A549 treated with ZK216348 at 1 μM for 4 hours (cell line): ENCODE results near the gene TSPYL6. TPM values are rescaled to one million over a fixed set of nuclear protein-coding genes. Genes with fewer than 3 reads are reported as not detected.

Experiments
- total RNA-seq: library from RNA; stranded (reverse); fragments of 200-300 nt; extraction: Qiagen RNA extraction; gene quantifications from 5 replicates; pipeline ENCODE4 v1.2.3, GENCODE V29; 2022; ENCODE audit warnings: low read depth

TSPYL6 gene
- not detected in 5 replicates for total RNA-seq

DNA sequence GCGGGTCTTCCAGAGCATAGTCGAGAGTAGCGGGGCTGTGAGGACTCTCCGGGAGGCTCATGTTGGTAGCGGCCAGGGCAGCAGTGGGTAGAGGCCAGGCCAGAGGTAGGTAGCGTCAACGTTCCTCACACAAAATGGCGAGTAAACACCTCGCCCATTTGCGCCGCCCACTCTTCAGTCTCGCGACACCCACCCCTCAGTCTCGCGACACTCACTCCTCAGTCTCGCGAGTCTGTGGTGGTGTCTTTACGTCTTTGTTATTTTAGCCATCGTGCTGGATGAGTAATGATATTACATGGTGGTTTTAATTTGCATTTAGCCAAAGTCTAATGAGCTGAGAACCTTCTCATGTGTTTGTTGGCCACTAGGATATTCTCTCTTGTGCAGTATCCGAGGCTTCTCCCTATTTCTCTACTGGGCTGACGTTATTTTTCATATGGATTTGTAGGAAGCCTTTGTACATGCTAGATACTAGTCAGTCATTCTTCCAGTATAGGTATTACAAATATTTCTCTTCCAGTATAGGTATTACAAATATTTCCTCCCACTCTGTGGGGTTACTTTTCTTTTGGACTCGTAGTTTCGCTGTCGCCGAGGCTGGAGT lies at the start of gene TSPYL6:
Gene TSPYL6, minus strand, starts transcription at position 139 of the 604 bp plus-strand sequence. Its CDS starts 78 bp downstream, at position 61.

Other genes with a start within 250 kb of the TSPYL6 start
- 5.4 to 8.7 TPM (median 7.9 TPM) in 5 replicates for gene ACYP2, start 140.6 kb downstream of the TSPYL6 start, total RNA-seq
- 121 to 168 TPM (median 145 TPM) in 5 replicates for gene SPTBN1, start 200.1 kb upstream of the TSPYL6 start, total RNA-seq